Measurements from ENCODE around the gene ZFP42. TPM values are rescaled to one million over a fixed set of nuclear protein-coding genes. Genes with fewer than 3 reads are reported as not detected.

Gene ZFP42
- total and polyA plus RNA-seq, 2 of the 8 experiments (the other 6 are each of a cell fraction or from before 2014, with no cell fraction given) = 69.4 to 188 TPM

DNA sequence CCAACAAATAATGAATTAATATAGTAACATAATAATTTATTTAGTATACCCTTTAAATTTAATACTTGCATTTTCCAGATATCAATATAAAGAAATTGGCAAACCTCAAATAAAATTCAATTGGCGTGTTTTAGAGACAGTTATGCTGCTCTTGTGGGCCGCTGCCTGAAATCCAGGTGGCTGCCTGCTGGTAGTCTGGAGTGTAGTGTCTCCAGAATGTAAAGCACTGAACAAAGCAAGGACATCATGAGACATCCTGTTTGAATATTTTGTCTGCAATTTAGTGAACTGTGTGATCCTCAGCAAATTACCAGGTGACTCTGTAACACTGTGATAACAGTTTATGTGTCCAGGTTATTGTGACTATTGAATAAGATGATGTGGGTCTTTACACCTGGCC lies 29.9 kb downstream of the ZFP42 start:
- Histone ChIP-seq H3K4me1 (replicated peaks in 1 of 4; ENCODE audit: control insufficient read depth in 3 of 4, insufficient read depth in 4 of 4, low read length in 3 of 4) (peaks cover 3 to 16% (median 4%) of the 10 kb centered on the region in 4 experiments), H3K79me1 (ENCODE audit: low read depth, low read length) (peaks cover 3% of the 10 kb centered on the region), H4K91ac (replicated peaks; ENCODE audit: insufficient read length, low read length) (no peak overlapping the region), H3K23me2 (ENCODE audit: low read depth, low read length) (no peaks in the 10 kb centered on the region), H3K9ac (replicated peaks in 1 of 4; ENCODE audit: extremely low read depth in 1 of 4, low read depth in 3 of 4, low read length in 3 of 4) (no peak overlapping the region), H2BK120ac (replicated peaks; ENCODE audit: low read depth, low read length) (no peak overlapping the region), H3K23ac (ENCODE audit: insufficient read length) (no peak overlapping the region), H2AK5ac (ENCODE audit: low read depth, low read length) (no peak overlapping the region), H3K56ac (replicated peaks; ENCODE audit: insufficient read length, low read depth, low read length) (no peak overlapping the region), H2BK12ac (ENCODE audit: low read depth, low read length) (no peak overlapping the region), H3K36me3 (ENCODE audit: control insufficient read depth in 2 of 4, insufficient read depth in 4 of 4, low read length in 3 of 4) (no peaks in the 10 kb centered on the region), H2BK20ac (ENCODE audit: low read length) (no peak overlapping the region), H2AFZ (ENCODE audit: low read length) (no peak overlapping the region), H3K79me2 (ENCODE audit: control insufficient read depth in 1 of 2, insufficient read depth in 2 of 2, low read length in 2 of 2) (no peaks in the 10 kb centered on the region; a peak in 1 of 4 replicates), H3K4ac (replicated peaks; ENCODE audit: insufficient read length, low read depth, low read length) (no peak overlapping the region), H2BK15ac (ENCODE audit: low read length) (no peak overlapping the region), H3K27me3 (replicated peaks in 1 of 4; ENCODE audit: control insufficient read depth in 3 of 4, extremely low read depth in 1 of 4, insufficient read depth in 3 of 4, low read length in 3 of 4) (no peaks in the 10 kb centered on the region), H2BK5ac (ENCODE audit: low read depth, low read length) (no peak overlapping the region), H4K8ac (ENCODE audit: extremely low read depth, insufficient read depth, low read length) (no peak overlapping the region), H3K9me3 (ENCODE audit: insufficient read depth in 2 of 2, low read depth in 1 of 2, low read length in 1 of 2) (no peaks in the 10 kb centered on the region; a peak in 1 of 4 replicates), H3K27ac (ENCODE audit: low read depth, low read length) (no peak overlapping the region), H3K18ac (ENCODE audit: extremely low read depth, low read length) (no peak overlapping the region), H4K5ac (ENCODE audit: insufficient read length, low read depth, low read length) (no peak overlapping the region), H3K14ac (ENCODE audit: insufficient read length) (no peak overlapping the region), H4K20me1 (replicated peaks in 1 of 2; ENCODE audit: control insufficient read depth in 1 of 2, insufficient read depth in 2 of 2, low read length in 2 of 2) (peaks cover 0 to 3% of the 10 kb centered on the region in 2 experiments), H3K4me2 (ENCODE audit: insufficient read depth in 1 of 2, low read depth in 2 of 2, low read length in 2 of 2) (no peak overlapping the region), H3K4me3 (ENCODE audit: extremely low read depth in 1 of 4, insufficient read depth in 2 of 4, low read depth in 3 of 4, low read length in 4 of 4) (no peak overlapping the region)
- TF ChIP-seq CEBPB (IDR thresholded peaks at IDR 0.05; ENCODE audit: low read depth, low read length) = no peak
- TF ChIP-seq TEAD4 (IDR thresholded peaks at IDR 0.05; ENCODE audit: low read depth, low read length) = no peak
- FAIRE-seq = no peak
- CTCF ChIA-PET (ENCODE audit: partially characterized antibody) = interaction anchor here (0.6 kb wide), 1 partner anchor 112 kb away, joined by 4 read pairs; no protein-coding TSS in a partner anchor
- WGBS, 2 experiments (ENCODE audit: extremely low coverage in 1 of 2, insufficient coverage in 1 of 2, insufficient read length in 1 of 2, insufficient replicate concordance in 2 of 2, low coverage in 1 of 2, low lambda C conversion rate in 2 of 2, missing lambda C conversion rate in 1 of 2) = 89% methylated on average over 2 of the region's 2 CpGs; no CpG with 5 or more reads in 1 of the 2 experiments
- no peak for DNase-seq (ENCODE audit: low read depth in 1 of 2, low spot score in 2 of 2)
- POLR2A ChIA-PET (ENCODE audit: partially characterized antibody) = interaction anchor here (1.7 to 2.6 kb wide), 2 partner anchors 8 to 15 kb away, joined by 5 to 10 read pairs; no protein-coding TSS in a partner anchor
